Left forelimb (tissue), 1 donor: ENCODE data around the gene CSMD2.

Experiments used
- DNase-seq: peaks from one replicate; pipeline ENCODE4 v3.0.0-alpha.2; 2018; ENCODE audit warnings: low spot score

CSMD2 gene

GRCh38 chr1:33818071-33818470 is 347.0 kb downstream of the CSMD2 start:
- no peak for DNase-seq

- no peak for DNase-seq
Measured at GRCh38 chr1:33815061-33815460, 350.0 kb downstream of the CSMD2 start.

GRCh38 chr1:33814166-33814565 is 350.9 kb downstream of the CSMD2 start:
- no peak for DNase-seq

GRCh38 chr1:33810571-33810970 is 354.5 kb downstream of the CSMD2 start:
- DNase-seq = no peak

GRCh38 chr1:33805988-33806387 is 359.0 kb downstream of the CSMD2 start:
- no peak for DNase-seq

- no peak for DNase-seq
Measured at GRCh38 chr1:33802268-33802667, 362.8 kb downstream of the CSMD2 start.

- DNase-seq = no peak
Measured at GRCh38 chr1:33797849-33798248, 367.2 kb downstream of the CSMD2 start.

GRCh38 chr1:33792651-33793050 is 372.4 kb downstream of the CSMD2 start:
- no peak for DNase-seq

- DNase-seq = no peak
Measured at GRCh38 chr1:33792216-33792615, 372.8 kb downstream of the CSMD2 start.

- DNase-seq = no peak
Measured at GRCh38 chr1:33791251-33791650, 373.8 kb downstream of the CSMD2 start.

- DNase-seq = no peak
Measured at GRCh38 chr1:33790577-33790976, 374.5 kb downstream of the CSMD2 start.

- no peak for DNase-seq
Measured at GRCh38 chr1:33784876-33785275, 380.2 kb downstream of the CSMD2 start.

- no peak for DNase-seq
Measured at GRCh38 chr1:33782776-33783175, 382.3 kb downstream of the CSMD2 start.

- no peak for DNase-seq
Measured at GRCh38 chr1:33781652-33782051, 383.4 kb downstream of the CSMD2 start.

- DNase-seq = no peak
Measured at GRCh38 chr1:33777337-33777736, 387.7 kb downstream of the CSMD2 start.

- no peak for DNase-seq
Measured at GRCh38 chr1:33768821-33769220, 396.2 kb downstream of the CSMD2 start.

- DNase-seq = no peak
Measured at GRCh38 chr1:33768106-33768505, 396.9 kb downstream of the CSMD2 start.

- no peak for DNase-seq
Measured at GRCh38 chr1:33764149-33764548, 400.9 kb downstream of the CSMD2 start.

GRCh38 chr1:33763406-33763805 is 401.6 kb downstream of the CSMD2 start:
- no peak for DNase-seq

- DNase-seq = no peak
Measured at GRCh38 chr1:33762962-33763361, 402.1 kb downstream of the CSMD2 start.

GRCh38 chr1:33762109-33762830 is 402.8 kb downstream of the CSMD2 start:
- DNase-seq = no peak

GRCh38 chr1:33758698-33759097 is 406.3 kb downstream of the CSMD2 start:
- no peak for DNase-seq

GRCh38 chr1:33753087-33753856 is 411.8 kb downstream of the CSMD2 start:
- no peak for DNase-seq

GRCh38 chr1:33745942-33746341 is 419.1 kb downstream of the CSMD2 start:
- no peak for DNase-seq
